ENCODE results near the gene ZCCHC7. TPM values are rescaled to one million over a fixed set of nuclear protein-coding genes. Genes with fewer than 3 reads are reported as not detected.
"Not testable (repeated sequence)": the region's sequence is repeated elsewhere in the genome, so short reads cannot be mapped to it uniquely, and the experiment has no call there.

The ZCCHC7 gene
- total and polyA plus RNA-seq, 2 experiments from 2014 or later = 29.8 to 38.8 TPM

DNA sequence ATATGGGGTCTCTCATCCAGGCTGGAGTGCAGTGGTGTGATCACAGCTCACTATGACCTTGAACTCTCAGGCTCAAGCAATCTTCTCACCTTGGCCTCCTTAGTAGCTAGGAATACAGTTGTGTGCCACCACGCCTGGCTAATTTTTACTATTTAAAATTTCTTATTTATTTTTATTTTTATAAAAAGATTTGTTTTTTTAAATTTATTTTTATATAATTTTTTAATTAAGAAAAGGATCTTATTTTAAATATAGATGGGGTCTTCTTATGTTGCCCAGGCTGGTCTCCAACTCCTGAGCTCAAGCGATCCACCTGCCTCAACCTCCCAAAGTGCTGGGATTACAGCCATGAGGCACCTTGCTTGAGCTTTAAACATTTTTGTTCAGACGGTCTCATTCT is 2.4 kb upstream of the ZCCHC7 start (continued):
- no peak for TF ChIP-seq NANOG (IDR thresholded peaks at IDR 0.05; ENCODE audit: borderline replicate concordance)
- TF ChIP-seq, protein P1, sequence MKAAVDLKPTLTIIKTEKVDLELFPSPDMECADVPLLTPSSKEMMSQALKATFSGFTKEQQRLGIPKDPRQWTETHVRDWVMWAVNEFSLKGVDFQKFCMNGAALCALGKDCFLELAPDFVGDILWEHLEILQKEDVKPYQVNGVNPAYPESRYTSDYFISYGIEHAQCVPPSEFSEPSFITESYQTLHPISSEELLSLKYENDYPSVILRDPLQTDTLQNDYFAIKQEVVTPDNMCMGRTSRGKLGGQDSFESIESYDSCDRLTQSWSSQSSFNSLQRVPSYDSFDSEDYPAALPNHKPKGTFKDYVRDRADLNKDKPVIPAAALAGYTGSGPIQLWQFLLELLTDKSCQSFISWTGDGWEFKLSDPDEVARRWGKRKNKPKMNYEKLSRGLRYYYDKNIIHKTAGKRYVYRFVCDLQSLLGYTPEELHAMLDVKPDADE (IDR thresholded peaks at IDR 0.05) = no peak

- Histone ChIP-seq H3K4me3 (peak overlapping the region; percentile 94), H2AFZ (peak overlapping the region; percentile 99; the same call in 1 of the 2 replicates), H3K79me2 (replicated peaks; ENCODE audit: insufficient read depth) (peaks cover 36% of the 10 kb centered on the region), H3K9me2 (ENCODE audit: insufficient read depth) (peaks cover 4% of the 10 kb centered on the region; the same call in 1 of the 2 replicates), H3F3A (replicated peaks; ENCODE audit: low read depth) (no peaks in the 10 kb centered on the region), H3K4me2 (peak overlapping the region; percentile 88), H3K4me1 (ENCODE audit: insufficient read depth) (peaks cover 11% of the 10 kb centered on the region; the same call in 1 of the 2 replicates), H3K27ac (ENCODE audit: low read depth) (no peak overlapping the region), H3K36me3 (ENCODE audit: insufficient read depth) (no peaks in the 10 kb centered on the region; the same call in 1 of the 2 replicates), H4K20me1 (replicated peaks; ENCODE audit: insufficient read depth) (peaks cover 15% of the 10 kb centered on the region; the same call in 1 of the 2 replicates), H3K27me3 (ENCODE audit: insufficient read depth) (peaks cover 5% of the 10 kb centered on the region; the same call in 1 of the 2 replicates)
- peaks cover 7% of the 10 kb centered on the region; the same call in 2 of the 3 replicates for H3K36me3 Mint-ChIP-seq (ENCODE audit: low read depth)
- TF ChIP-seq, protein P2, sequence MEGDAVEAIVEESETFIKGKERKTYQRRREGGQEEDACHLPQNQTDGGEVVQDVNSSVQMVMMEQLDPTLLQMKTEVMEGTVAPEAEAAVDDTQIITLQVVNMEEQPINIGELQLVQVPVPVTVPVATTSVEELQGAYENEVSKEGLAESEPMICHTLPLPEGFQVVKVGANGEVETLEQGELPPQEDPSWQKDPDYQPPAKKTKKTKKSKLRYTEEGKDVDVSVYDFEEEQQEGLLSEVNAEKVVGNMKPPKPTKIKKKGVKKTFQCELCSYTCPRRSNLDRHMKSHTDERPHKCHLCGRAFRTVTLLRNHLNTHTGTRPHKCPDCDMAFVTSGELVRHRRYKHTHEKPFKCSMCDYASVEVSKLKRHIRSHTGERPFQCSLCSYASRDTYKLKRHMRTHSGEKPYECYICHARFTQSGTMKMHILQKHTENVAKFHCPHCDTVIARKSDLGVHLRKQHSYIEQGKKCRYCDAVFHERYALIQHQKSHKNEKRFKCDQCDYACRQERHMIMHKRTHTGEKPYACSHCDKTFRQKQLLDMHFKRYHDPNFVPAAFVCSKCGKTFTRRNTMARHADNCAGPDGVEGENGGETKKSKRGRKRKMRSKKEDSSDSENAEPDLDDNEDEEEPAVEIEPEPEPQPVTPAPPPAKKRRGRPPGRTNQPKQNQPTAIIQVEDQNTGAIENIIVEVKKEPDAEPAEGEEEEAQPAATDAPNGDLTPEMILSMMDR (conservative IDR thresholded peaks at IDR 0.05; ENCODE audit: low read depth in 2 of 2) = no peak
- TF ChIP-seq REST (IDR thresholded peaks at IDR 0.05; ENCODE audit: unreplicated experiment) (no peak), CREB1 (CRISPR knock-in tag; IDR thresholded peaks at IDR 0.05; ENCODE audit: low read depth) (no peak), NANOG (IDR thresholded peaks at IDR 0.05; ENCODE audit: borderline replicate concordance) (no peak), POLR2AphosphoS5 (IDR thresholded peaks at IDR 0.05; ENCODE audit: low read depth) (no peak), EZH2 (IDR thresholded peaks at IDR 0.05; ENCODE audit: low read depth, unreplicated experiment) (no peak), JUNB (IDR thresholded peaks at IDR 0.05; ENCODE audit: unreplicated experiment) (no peak), EZH2phosphoT487 (IDR thresholded peaks at IDR 0.05; ENCODE audit: unreplicated experiment) (no peak)
- DNase-seq (ENCODE audit: low spot score) (no peak), ATAC-seq (no peak)
- H3K27ac Mint-ChIP-seq = no peak overlapping the region
- H3K9me3 Mint-ChIP-seq = peaks cover 14% of the 10 kb centered on the region; the same call in 2 of the 3 replicates
- peaks cover 19% of the 10 kb centered on the region for H3K4me1 Mint-ChIP-seq
- H3K27me3 Mint-ChIP-seq (ENCODE audit: insufficient read depth, low read depth, poor library complexity) = peaks cover 20% of the 10 kb centered on the region
- H3K4me3 Mint-ChIP-seq = peak overlapping the region; percentile 91
These were observed 1.0 kb upstream of the ZCCHC7 start for GRCh38 chr9:37119360-37119759.

GRCh38 chr9:37120843-37121335 is 515 bp downstream of the ZCCHC7 start:
- H3K4me3 ChIP-seq = peak overlapping the region; percentile 94
- H3K9me2 ChIP-seq (ENCODE audit: insufficient read depth); H3F3A ChIP-seq (replicated peaks; ENCODE audit: low read depth); H3K36me3 ChIP-seq (ENCODE audit: insufficient read depth); H3K27me3 ChIP-seq (ENCODE audit: insufficient read depth); H3K36me3 Mint-ChIP-seq (ENCODE audit: low read depth): not testable (repeated sequence)
- Mint-ChIP-seq H3K27me3 (ENCODE audit: insufficient read depth, low read depth, poor library complexity) (peaks cover 20% of the 10 kb centered on the region), H3K4me1 (peaks cover 19% of the 10 kb centered on the region), H3K27ac (peak overlapping the region; percentile 98), H3K9me3 (peaks cover 14% of the 10 kb centered on the region; the same call in 2 of the 3 replicates), H3K4me3 (peak overlapping the region; percentile 91)
- peak overlapping the region; percentile 75 for H2AFZ ChIP-seq
- peaks cover 52% of the 10 kb centered on the region for H3K79me2 ChIP-seq (replicated peaks; ENCODE audit: insufficient read depth)
- peaks cover 11% of the 10 kb centered on the region; the same call in 1 of the 2 replicates for H3K4me1 ChIP-seq (ENCODE audit: insufficient read depth)
- H3K4me2 ChIP-seq = peak overlapping the region; percentile 88
- H3K27ac ChIP-seq (ENCODE audit: low read depth) = peak overlapping the region; percentile 26; the same call in 1 of the 2 replicates
- peaks cover 24% of the 10 kb centered on the region; the same call in 1 of the 2 replicates for H4K20me1 ChIP-seq (replicated peaks; ENCODE audit: insufficient read depth)
- DNase-seq (ENCODE audit: low spot score) (peak; percentile 26), ATAC-seq (peak; percentile 64)
